Gastroesophageal sphincter (tissue), 4 donors: ENCODE measurements around the gene OR1L6. TPM values are rescaled to one million over a fixed set of nuclear protein-coding genes. Genes with fewer than 3 reads are reported as not detected.

Experiments
- ATAC-seq: fragments of 150-250 bp; one replicate; pipeline ENCODE4 v1.9.1; 2016; ENCODE audit warnings: mild to moderate bottlenecking, moderate library complexity
- H3K27ac ChIP-seq, 4 donors: fragments of 200-600 bp; sonication (generic) in 3 of 4; 1 replicate in 3 of 4; 2 replicates in 1 of 4; pipeline ENCODE4 v1.5.1; 2016 to 2019
- H3K27me3 ChIP-seq: fragments of 200-600 bp; sonication (generic); one replicate; pipeline ENCODE4 v1.5.1; 2019
- H3K36me3 ChIP-seq, 2 donors: fragments of 200-600 bp; sonication (generic); one replicate each; pipeline ENCODE4 v1.5.1; 2019; ENCODE audit warnings: control low read depth in 1 of 2
- H3K4me1 ChIP-seq, 3 donors: fragments of 200-600 bp; sonication (generic); 1 replicate in 2 of 3; 2 replicates in 1 of 3; pipeline ENCODE4 v1.5.1; 2016 to 2019; ENCODE audit warnings: control low read depth in 2 of 3
- H3K4me3 ChIP-seq, 2 donors: fragments of 200-600 bp; sonication (generic); one replicate each; pipeline ENCODE4 v1.5.1; 2019; ENCODE audit warnings: mild to moderate bottlenecking in 1 of 2, moderate library complexity in 1 of 2
- H3K9me3 ChIP-seq, 3 donors: fragments of 200-600 bp; sonication (generic); one replicate each; pipeline ENCODE4 v1.5.1; 2017 to 2019; ENCODE audit warnings: control low read depth in 2 of 3
- EP300 ChIP-seq: sonication (generic); formaldehyde crosslinking; IDR thresholded peaks from one replicate; pipeline ENCODE4 v1.6.1; 2017; ENCODE audit warnings: antibody characterized with exemption, mild to moderate bottlenecking
- POLR2A ChIP-seq, 2 donors: fragments of 450-650 bp; IDR thresholded peaks; one replicate each; pipeline ENCODE4 v1.6.1; 2017; ENCODE audit warnings: antibody characterized with exemption in 2 of 2, mild to moderate bottlenecking in 2 of 2, moderate library complexity in 1 of 2
- POLR2AphosphoS5 ChIP-seq: sonication (generic); formaldehyde crosslinking; IDR thresholded peaks from one replicate; pipeline ENCODE4 v1.6.1; 2017; ENCODE audit warnings: antibody characterized with exemption
- WGBS, 2 donors: methylation state at CpG; one replicate each; pipeline ENCODE4 v1.1.5; 2018; ENCODE audit warnings: low coverage in 1 of 2; 5-methylcytosine and 5-hydroxymethylcytosine counted together
- total RNA-seq, 4 donors: library from RNA; depleted of rRNA; stranded (reverse); fragments of >200 nt; gene quantifications; one replicate each; pipeline ENCODE4 v1.1.0, GENCODE V29; 2016
- TF ChIP-seq, protein P1 (sequence below), 4 experiments: fragments of 200-600 bp in 2 of 4; fragments of 450-650 bp in 2 of 4; sonication (generic) in 1 of 4; IDR thresholded peaks; one replicate each; pipeline ENCODE4 v1.5.1; 2017 to 2019; ENCODE audit warnings: antibody characterized with exemption in 4 of 4, mild to moderate bottlenecking in 2 of 4, moderate library complexity in 2 of 4

OR1L6 gene, protein sequence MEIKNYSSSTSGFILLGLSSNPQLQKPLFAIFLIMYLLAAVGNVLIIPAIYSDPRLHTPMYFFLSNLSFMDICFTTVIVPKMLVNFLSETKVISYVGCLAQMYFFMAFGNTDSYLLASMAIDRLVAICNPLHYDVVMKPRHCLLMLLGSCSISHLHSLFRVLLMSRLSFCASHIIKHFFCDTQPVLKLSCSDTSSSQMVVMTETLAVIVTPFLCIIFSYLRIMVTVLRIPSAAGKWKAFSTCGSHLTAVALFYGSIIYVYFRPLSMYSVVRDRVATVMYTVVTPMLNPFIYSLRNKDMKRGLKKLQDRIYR
- total RNA-seq, result not detected

DNA sequence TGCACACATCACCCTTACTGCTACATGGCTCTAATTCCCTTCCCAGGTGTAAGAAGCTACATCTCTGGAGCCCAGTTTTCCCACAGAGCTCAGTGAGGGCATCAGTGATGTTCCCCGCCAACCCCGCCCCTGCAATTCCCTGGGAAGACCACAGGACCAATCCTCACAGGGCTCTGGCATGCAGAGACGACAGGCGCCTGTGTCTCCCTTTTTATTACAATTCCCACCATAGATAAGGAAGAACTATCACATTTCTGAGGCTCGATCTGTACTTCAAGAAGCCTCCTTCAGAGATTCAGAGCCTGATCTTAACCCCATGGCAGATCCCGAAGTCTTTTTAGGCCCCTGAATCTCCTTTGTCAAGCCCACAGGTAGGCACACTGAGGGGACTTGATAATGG is at the start of gene OR1L6:
TSS of gene OR1L6 (plus strand) at position 301 of the 400 bp plus-strand sequence. CDS start 7,545 bp downstream, outside the sequence.
- Histone ChIP-seq H3K27me3 (no peaks in the 10 kb centered on the region), H3K4me3 (no peak within 1 kb of the TSS), H3K27ac (no peak within 1 kb of the TSS), H3K36me3 (no peaks in the 10 kb centered on the region), H3K4me1 (no peaks in the 10 kb centered on the region), H3K9me3 (peaks cover 0 to 54% (median 0%) of the 10 kb centered on the region in 3 donors)
- TF ChIP-seq, protein P1, sequence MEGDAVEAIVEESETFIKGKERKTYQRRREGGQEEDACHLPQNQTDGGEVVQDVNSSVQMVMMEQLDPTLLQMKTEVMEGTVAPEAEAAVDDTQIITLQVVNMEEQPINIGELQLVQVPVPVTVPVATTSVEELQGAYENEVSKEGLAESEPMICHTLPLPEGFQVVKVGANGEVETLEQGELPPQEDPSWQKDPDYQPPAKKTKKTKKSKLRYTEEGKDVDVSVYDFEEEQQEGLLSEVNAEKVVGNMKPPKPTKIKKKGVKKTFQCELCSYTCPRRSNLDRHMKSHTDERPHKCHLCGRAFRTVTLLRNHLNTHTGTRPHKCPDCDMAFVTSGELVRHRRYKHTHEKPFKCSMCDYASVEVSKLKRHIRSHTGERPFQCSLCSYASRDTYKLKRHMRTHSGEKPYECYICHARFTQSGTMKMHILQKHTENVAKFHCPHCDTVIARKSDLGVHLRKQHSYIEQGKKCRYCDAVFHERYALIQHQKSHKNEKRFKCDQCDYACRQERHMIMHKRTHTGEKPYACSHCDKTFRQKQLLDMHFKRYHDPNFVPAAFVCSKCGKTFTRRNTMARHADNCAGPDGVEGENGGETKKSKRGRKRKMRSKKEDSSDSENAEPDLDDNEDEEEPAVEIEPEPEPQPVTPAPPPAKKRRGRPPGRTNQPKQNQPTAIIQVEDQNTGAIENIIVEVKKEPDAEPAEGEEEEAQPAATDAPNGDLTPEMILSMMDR (IDR thresholded peaks at IDR 0.05), result no peak
- TF ChIP-seq POLR2AphosphoS5 (no peak), POLR2A (IDR thresholded peaks at IDR 0.05) (no peak), EP300 (no peak)
- no peak for ATAC-seq
- WGBS, 2 donors, result 40 to 80% methylated on average over 1 to 6 of the region's 6 CpGs

DNA sequence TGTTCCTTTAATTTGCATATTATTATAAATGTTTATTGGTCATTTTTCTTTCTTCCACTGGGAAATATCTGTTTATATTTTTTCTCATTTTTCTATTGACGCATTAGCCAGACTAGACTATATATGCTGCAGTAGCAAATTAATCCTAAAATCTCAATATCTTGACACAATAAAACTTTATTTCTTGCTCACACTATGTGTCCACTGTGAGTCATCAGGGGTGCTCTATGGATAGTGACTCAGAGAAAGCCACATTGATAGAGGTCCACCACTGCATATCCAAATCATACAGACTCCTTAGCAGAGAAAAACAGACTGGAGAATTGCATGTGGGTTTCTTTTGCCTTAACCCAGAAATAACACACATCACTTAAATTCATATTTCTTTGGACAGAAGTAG is 46.4 kb upstream of the OR1L6 start:
- TF ChIP-seq POLR2AphosphoS5 (no peak), POLR2A (IDR thresholded peaks at IDR 0.05) (no peak), EP300 (no peak)
- TF ChIP-seq, protein P1 (IDR thresholded peaks at IDR 0.05), result no peak
- H3K27ac ChIP-seq, result no peak overlapping the region
- no peaks in the 10 kb centered on the region for H3K4me1 ChIP-seq
- H3K4me3 ChIP-seq, result no peak overlapping the region
- H3K36me3 ChIP-seq, result no peaks in the 10 kb centered on the region
- no peak for ATAC-seq
- no peaks in the 10 kb centered on the region for H3K27me3 ChIP-seq
- WGBS, 2 donors, result 95 to 100% methylated on average over 1 of the region's 1 CpG
- H3K9me3 ChIP-seq, result peaks cover 0 to 40% (median 0%) of the 10 kb centered on the region in 3 donors

DNA sequence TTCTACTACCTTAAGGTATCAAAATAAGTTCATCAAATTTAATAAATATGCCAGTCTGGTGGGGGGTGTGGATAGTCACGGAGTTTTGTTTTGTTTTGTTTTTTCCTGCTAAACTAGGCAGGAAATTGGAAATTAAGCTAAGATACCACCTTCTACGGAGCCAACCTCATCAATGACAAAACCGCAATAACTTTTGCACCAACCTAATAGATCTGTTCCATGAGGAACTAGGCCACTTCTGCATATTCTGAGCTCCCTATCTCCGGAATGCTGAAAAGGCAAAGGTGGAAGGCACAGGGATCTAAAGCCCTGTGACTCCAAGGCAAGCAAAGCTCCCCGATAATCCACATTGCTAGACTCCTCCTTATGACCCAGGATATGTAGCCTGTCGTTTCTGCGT is 24.1 kb upstream of the OR1L6 start:
- Histone ChIP-seq H3K4me1 (no peaks in the 10 kb centered on the region), H3K36me3 (no peaks in the 10 kb centered on the region), H3K4me3 (no peak overlapping the region), H3K9me3 (peaks cover 0 to 74% (median 0%) of the 10 kb centered on the region in 3 donors), H3K27me3 (no peaks in the 10 kb centered on the region), H3K27ac (no peak overlapping the region)
- no peak for ATAC-seq
- 81 to 82% methylated on average over 6 to 7 of the region's 7 CpGs for WGBS, 2 donors
- no peak for TF ChIP-seq POLR2AphosphoS5
- no peak for TF ChIP-seq POLR2A (IDR thresholded peaks at IDR 0.05)
- TF ChIP-seq, protein P1 (IDR thresholded peaks at IDR 0.05), result no peak
- TF ChIP-seq EP300, result no peak

DNA sequence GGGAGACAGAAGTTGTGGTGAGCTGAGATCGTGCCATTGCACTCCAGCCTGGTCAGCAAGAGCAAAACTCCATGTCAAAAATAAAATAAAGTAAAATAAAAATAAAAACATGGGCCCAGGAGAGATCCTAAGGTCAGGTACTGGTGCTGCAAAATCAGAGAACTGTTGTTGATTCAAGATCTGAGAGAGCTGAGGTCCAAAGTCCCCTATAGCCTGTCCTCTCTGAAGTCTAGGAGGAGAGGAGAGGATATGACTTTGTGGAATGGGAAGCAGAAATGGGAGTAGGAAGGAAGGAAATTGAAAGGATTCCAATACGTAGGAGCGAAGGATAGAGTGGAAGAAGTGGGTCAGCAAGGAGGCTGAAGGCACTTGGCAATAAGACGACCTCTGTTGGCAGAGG is 22.9 kb upstream of the OR1L6 start:
- 72 to 74% methylated on average over 4 of the region's 4 CpGs for WGBS, 2 donors
- H3K27me3 ChIP-seq, result no peaks in the 10 kb centered on the region
- H3K9me3 ChIP-seq, result peaks cover 0 to 85% (median 0%) of the 10 kb centered on the region in 3 donors
- no peak for TF ChIP-seq POLR2AphosphoS5
- TF ChIP-seq EP300, result no peak
- no peak for TF ChIP-seq POLR2A (IDR thresholded peaks at IDR 0.05)
- TF ChIP-seq, protein P1 (IDR thresholded peaks at IDR 0.05), result no peak
- no peak for ATAC-seq
- H3K27ac ChIP-seq, result no peak overlapping the region
- H3K4me3 ChIP-seq, result no peak overlapping the region
- no peaks in the 10 kb centered on the region for H3K36me3 ChIP-seq
- H3K4me1 ChIP-seq, result no peaks in the 10 kb centered on the region

DNA sequence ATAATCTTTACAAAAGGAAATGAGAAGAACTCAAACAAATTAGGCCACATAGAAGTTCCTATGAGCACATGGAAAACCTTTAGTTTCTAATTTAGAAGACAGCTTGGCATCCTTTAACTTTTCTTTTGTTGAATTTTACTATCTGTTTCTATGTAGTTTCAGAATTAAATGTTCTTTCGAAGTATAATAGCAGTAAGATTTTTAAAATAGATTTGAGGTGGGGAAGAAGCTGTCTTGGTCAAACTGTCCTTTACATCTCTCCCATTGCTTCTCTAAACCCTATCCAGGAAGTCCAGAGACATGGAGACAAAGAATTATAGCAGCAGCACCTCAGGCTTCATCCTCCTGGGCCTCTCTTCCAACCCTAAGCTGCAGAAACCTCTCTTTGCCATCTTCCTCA is 18.4 kb upstream of the OR1L6 start, which contains the start of gene OR1L4:
TSS of gene OR1L4 (plus strand) at position 301 of the 400 bp plus-strand sequence. CDS start at position 301, 0 bp downstream.
- H3K27ac ChIP-seq, result no peak within 1 kb of the TSS
- no peaks in the 10 kb centered on the region for H3K36me3 ChIP-seq
- no peaks in the 10 kb centered on the region for H3K27me3 ChIP-seq
- H3K9me3 ChIP-seq, result peaks cover 0 to 87% (median 4%) of the 10 kb centered on the region in 3 donors
- no peak within 1 kb of the TSS for H3K4me3 ChIP-seq
- ATAC-seq, result no peak
- 74% methylated on average over 1 of the region's 1 CpG; no CpG with 5 or more reads in 1 of the 2 donors for WGBS, 2 donors
- TF ChIP-seq, protein P1 (IDR thresholded peaks at IDR 0.05), result no peak
- TF ChIP-seq EP300, result no peak
- no peak for TF ChIP-seq POLR2A (IDR thresholded peaks at IDR 0.05)
- no peak for TF ChIP-seq POLR2AphosphoS5
- no peaks in the 10 kb centered on the region for H3K4me1 ChIP-seq
